Colon (tissue), 2 donors: ENCODE data around the gene JTB.
"Not testable (repeated sequence)": the region's sequence is repeated elsewhere in the genome, so short reads cannot be mapped to it uniquely, and the experiment has no call there.

Experiments used
- FAIRE-seq: peaks from 2 replicates; lab custom pipeline; 2012; peaks lifted over from hg19 to GRCh38; lab: Jason Lieb, UNC
- donor health status: control.
- donor health status: control.

The JTB gene

DNA sequence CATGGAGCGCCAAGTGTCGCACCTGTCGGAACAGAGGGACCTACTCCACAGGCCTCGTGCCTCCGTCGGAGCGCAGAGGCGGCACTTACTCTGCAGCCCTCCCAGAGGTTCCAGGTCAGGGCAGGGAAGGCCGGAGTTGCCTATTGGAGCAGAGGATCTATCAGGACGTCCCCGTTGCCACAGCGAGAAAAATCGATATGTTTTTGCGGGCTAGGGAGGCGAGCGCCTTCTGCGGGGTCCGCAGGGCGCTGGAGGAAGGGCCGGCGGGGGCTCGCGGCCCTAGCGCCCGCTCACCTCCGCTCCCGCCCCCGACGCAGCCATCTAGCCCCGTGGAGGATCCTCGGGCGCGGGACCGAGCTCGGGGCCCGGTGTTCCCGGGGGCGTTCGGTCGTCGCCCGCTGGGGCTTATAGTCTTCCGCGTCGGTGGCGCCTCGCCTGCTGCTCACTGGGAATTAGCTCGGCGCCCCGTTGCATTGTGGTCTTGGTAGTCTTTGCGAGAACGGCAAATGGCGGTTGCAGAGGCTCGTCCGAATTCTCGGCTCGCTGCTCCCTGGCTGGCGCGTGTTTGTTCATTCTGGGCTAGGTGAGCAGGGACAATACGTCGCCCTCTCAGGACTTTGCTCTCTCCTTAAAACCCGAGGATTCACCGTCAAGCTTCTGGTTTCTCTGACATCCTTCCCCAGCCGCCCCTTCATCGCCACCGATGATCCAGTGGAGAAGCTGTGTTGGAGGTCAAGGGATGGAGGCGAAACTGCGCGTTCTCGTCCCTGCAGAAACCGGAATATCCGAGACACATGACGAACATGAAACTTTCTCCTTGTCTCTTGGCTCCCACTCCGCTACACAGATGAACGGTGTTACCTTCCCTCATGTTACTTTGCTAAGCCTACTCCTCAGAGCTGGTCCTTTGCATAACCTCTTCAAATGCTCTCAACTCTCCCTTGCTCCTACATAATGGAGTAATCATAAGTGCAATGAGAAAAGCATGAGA, at the start of gene JTB:
JTB (minus strand) TSS at position 425 of the 991 bp plus-strand sequence; CDS start at position 3, 422 bp downstream.
- FAIRE-seq, result no peak

DNA sequence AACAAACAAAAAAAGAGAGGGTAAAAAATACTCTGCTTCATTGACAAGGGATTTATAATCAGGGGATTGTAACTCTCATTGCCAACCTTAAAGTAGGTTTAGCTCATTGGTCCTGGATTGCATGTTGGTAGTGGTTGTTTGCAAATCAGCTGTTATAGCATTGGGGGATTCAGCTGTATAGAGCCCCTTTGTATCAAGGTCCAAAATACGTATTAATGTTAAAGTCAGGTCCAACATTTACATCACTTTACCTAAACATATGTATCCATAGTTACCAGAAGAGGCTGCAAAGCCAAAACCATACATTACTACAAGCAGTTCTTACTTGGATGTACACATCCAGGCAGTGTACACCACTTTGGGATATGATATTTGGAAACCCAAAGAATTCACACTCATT, 42.5 kb upstream of the JTB start:
- no peak for FAIRE-seq

DNA sequence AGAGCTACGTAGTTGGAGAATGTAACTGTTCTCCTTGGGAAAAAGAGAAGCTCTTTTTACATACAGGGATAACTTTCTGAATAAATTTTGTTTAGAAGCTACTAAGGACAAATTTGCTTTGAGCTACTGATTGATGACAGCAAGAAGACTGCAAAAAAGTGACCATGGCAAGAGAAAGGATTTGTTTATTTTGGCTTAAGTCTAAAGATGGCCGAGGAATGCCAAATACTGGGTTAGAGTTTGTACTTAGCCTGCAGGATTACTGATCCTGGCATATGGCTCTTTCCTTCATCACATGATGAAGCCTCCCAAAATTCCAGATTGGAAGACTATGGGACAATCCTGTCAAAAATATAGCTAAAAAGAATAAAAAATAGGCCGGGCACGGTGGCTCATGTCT, 41.8 kb upstream of the JTB start:
- FAIRE-seq, result no peak

DNA sequence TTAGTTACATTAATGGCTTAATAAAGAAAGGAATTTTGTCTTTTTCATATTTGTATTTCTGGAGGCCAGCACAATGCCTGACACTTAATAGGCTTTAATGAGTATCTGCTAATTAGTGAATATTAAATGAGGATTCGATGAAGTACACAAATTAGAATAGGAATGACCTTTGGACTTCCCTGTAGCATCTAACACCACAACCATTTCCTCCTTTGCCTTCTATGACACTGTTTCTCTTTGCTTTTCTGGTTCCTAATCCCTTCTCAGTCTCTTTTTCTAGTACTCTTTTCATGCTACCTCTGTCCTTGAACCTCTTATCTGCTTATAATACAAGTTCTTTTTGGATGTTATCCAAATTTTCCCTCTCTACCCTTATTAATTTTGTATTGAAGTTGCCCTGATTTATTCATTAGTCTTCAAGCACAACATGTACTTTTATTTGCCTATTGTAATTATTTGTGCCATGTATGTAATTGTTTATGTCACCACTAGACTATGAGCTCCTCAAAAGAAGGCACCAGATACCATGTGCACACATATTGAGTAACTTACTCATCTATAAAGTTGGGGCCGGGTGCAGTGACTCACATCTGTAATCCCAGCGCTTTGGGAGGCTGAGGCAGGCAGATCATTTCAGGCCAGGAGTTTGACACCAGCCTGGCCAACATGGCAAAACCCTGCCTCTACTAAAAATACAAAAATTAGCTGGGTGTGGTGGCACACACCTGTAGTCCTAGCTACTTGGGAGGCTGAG, 36.9 kb upstream of the JTB start:
- no peak for FAIRE-seq

DNA sequence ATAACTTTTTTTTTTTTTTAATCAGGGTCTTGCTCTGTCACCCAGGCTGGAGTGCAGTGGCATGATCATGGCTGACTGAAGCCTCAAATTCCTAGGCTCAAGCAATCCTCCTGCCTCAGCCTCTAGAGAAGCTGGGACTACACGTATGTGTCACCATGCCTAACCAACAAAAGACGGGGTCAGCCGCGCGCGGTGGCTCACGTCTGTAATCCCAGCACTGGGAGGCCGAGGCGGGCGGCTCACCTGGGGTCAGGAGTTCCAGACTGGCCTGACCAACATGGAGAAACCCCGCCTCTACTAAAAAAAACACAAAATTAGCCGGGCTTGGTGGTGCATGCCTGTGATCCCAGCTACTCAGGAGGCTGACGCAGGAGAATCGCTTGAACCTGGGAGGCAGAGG, 35.1 kb upstream of the JTB start:
- FAIRE-seq, result not testable (repeated sequence)

DNA sequence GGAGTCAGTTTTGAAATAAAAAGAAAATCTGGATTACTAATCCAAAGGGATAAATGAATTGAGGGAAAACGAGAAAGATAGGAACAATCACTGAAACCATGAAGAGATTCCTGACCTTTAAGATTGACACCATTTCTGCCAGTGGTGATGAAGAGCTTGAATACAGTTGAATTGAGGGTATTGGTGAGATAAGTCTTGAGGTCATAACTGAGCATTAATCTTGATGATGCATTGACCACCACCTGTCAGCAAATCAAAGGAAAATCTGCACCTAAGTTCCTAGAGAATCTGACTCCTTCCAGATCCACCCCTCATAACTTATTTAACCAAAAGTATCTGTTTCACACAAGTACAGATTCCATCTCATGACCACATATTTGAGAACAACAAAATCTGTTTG, 34.7 kb upstream of the JTB start:
- FAIRE-seq, result no peak

DNA sequence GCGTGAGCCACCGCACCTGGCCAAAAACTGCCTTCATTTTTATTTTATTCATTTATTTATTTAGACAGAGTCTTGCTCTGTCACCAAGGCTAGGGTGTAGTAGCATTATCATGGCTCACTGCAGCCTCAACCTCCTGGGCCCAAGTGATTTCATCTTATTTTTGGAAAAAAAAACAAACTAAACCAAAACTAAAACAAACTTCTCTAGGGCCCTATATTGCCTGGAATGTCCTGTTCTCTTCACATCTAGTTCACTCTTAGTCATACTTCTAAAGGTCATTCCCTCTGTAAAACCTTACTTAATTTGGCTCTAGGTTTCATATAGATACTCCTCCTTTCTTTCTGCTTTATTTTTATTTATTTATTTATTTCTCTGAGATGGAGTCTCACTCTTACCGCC, 28.7 kb upstream of the JTB start:
- FAIRE-seq, result no peak

DNA sequence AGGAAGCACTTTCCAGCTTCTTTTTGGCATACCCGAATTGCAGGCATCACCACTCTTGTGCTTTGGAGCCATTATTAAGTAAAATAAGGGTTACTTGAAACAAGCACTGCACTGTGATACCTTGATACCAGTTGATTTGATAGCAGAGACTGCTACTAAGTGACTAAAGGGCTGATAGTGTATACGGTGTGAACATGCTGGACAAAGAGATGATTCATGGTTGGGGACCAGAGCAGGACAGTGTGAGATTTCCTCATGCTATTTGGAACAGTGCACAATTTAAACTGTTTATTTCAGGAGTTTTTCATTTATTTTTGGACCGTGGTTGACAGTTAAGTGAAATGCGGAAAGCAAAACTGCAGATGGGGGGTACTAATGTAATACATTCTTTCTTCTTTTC, 22.9 kb upstream of the JTB start:
- FAIRE-seq, result no peak

DNA sequence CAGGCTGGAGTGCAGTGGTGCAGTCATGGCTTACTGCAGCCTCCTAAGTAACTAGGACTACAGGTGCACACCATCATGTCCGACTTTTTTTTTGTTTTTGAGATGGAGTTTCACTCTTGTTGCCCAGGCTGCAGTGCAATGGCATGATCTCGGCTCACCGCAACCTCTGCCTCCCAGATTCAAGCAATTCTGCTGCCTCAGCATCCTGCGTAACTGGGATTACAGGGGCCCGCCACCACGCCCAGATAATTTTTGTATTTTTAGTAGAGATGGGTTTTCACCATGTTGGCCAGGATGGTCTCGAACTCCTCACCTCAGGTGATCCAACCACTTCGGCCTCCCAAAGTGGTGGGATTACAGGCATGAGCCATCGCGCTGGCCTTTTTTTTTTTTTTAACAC, 19.4 kb upstream of the JTB start:
- not testable (repeated sequence) for FAIRE-seq

DNA sequence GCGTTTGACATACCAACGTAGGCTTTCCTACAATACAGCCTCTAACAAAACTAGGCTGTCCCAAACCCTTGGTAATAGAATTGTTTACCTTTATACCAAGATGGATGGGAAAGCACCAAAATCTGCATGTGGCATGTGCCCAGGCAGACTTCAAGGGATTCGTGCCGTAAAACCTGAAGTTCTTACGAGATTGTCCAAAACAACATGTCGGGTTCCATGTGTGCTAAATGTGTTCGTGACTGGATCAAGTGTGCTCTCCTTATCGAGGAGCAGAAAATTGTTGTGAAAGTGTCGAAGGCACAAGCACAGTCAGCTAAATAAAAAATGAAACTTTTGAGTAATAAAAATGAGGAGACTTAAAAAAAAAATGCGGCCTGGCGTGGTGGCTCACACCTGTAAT, 18.2 kb upstream of the JTB start:
- no peak for FAIRE-seq

DNA sequence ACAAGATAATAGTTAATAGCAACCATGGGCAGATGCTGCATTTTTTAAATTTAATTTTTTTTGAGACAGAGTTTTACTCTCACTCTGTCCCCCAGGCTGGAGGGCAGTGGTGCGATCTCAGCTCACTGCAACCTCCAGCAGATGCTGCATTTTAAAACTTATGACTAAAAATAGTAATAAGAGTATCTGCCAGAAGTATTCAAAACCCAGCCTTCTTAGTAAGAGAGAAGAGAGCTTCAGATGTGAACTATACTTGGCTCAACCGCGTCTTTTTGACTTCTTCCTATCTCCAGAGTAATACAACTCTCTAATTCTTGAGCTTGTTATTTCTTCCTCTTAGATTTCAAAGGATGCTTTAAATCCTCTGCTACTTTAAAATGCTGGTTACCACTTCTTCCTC, 17.7 kb upstream of the JTB start:
- FAIRE-seq, result no peak

DNA sequence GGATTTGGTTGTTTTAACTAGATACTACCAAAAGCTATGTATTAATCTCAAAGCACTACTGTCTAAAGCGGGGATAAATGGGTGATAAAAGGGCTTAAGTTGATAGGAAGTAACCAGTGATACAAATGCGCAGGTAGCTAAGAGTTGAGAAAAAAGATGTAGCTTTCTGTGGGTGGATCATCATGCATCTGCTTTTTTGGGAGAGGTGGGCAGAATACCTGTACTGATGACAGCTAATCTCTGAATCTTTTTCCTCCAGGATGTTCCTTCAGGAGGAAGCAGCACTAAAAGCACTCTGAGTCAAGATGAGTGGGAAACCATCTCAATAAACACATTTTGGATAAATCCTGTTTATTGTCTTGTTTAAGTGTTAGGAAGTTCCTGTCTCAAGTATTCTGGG, 14.3 kb upstream of the JTB start:
- no peak for FAIRE-seq

DNA sequence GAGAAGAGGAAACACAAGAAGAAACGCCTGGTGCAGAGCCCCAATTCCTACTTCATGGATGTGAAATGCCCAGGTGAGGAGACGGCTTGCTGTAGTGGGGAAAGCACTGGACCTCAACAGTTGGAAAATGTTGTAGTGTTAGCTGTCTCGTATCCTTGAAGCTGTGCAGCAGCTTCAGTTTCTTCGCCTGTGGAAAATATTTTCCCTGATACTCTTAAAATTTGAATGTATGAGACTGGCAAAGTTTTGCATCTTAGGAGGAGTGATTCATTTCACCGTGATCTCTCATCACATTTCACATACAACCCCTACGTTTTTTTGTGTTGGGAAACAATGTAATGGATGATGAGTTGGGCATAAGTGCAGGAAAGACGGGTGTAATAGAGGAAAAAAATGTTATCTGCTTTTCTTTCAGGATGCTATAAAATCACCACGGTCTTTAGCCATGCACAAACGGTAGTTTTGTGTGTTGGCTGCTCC, 13.7 kb upstream of the JTB start:
- FAIRE-seq, result no peak

DNA sequence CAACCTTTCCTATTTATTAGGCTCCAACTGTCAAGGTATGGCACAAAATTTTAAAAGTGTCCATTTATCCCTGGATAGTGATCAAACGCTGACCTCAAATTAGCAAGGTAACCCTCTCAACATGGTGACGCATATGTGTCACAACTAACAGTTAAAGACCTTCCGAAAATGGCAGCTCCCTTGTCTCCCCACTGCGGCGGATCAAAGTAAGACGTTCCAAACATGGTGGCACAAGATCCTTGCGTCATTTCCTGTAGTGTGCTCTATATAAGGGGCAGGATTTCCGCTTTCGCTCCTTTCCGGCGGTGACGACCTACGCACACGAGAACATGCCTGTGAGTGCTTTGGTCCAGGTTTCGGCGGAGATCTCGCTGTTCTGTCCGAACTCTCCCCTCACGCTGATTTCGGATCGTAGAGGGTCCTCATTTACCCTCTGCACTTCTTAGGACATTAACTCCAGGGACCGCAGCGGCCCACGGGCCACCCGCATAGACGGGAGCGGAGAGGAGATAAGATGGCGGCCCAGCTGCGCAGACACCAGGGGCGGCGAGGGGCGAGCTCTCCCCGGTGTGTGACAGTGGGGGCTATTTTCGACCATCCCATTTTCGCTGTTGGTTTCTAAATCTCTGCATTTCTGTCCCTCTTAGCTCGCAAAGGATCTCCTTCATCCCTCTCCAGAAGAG, 13.1 kb upstream of the JTB start, which contains the start of gene RPS27:
RPS27 (plus strand) TSS at position 295 of the 683 bp plus-strand sequence; CDS start at position 330, 35 bp downstream.
- FAIRE-seq, result peak; percentile 14

DNA sequence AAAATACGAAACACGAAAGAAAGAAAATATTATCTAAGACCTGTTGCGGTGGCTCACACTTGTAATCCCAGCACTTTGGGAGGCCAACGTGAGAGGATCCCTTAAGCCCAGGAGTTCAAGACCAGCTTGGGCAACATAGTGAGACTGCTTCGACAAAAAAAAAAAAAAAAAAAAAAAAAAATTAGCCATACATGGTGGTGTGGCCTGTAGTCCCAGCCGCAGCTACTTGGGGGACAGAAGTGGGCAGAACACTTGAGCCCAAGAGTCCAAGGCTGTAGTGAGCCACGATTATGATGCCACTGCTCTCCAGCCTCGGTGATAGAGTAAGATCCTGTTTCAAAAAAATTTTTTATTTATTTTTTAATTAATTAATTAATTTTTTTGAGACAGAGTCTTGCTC, 10.1 kb upstream of the JTB start:
- no peak for FAIRE-seq

DNA sequence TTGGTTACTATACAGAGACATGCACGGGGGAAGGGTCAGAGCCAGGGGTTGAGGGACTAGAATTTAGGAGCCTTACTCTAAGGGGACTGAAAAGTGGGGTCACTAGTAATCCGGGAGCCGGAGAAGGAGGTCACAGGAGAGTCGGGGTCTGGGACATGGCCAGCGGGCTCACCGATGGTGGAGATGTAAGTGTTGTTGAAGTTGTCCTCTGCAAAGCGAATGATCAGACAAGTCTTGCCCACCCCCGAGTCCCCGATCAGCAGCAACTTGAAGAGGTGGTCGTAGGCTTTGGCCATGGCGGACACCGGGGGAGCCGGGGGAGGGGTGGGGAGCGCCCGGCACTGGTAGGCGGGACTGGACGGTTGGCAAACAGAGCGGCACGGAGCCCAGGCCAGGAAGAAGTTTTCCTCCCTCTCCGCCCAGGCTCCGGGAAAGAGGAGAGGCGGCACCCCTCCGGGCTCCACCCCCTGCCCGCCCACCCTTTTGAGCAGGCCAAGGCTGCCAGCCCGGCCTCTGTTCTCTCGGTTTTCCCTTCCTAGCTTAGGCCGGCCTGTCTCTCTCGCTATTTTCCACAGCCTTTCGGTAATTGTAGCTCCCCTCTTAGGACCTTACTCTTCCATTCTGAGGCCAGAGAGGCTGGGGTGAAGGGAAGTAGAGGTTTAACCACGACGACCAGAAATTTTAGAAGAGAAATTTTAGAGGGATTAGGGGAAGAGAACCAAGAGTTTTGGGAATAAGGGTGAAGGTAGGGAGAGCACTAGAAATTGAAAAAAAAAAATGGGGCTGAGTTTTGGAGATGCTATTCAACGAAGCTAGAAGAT, 8.7 kb upstream of the JTB start, which contains the start of gene RAB13:
RAB13 (minus strand) TSS at position 399 of the 821 bp plus-strand sequence; CDS start at position 296, 103 bp downstream.
- no peak for FAIRE-seq

DNA sequence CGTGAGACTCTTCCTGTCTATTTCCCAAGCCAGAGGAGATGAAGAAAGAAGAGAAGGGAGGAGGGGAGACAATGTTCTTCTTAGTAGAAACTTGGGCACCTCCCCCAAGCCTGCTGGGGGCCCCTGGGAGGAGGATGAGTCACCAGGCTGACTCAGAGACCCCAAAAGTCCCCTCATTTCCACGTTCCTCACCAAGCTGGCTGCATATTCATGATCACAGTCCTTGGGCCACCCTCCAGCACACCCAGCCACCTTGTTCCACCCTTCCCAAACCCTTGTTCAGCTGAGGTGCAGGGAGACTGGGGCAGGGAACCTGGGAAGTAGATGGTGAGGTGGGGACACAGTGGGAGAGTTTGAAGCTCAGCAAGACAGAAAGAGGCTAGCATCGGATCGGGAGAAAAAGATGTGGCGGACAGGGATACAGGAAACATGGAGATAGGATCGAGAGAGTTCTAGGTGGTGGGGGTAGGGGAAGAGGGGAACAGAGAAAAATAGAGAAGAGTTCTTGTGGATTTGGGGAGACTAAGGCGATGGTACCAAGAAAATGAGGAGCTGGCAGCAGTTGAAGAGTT, 8.0 kb upstream of the JTB start:
- FAIRE-seq, result no peak

DNA sequence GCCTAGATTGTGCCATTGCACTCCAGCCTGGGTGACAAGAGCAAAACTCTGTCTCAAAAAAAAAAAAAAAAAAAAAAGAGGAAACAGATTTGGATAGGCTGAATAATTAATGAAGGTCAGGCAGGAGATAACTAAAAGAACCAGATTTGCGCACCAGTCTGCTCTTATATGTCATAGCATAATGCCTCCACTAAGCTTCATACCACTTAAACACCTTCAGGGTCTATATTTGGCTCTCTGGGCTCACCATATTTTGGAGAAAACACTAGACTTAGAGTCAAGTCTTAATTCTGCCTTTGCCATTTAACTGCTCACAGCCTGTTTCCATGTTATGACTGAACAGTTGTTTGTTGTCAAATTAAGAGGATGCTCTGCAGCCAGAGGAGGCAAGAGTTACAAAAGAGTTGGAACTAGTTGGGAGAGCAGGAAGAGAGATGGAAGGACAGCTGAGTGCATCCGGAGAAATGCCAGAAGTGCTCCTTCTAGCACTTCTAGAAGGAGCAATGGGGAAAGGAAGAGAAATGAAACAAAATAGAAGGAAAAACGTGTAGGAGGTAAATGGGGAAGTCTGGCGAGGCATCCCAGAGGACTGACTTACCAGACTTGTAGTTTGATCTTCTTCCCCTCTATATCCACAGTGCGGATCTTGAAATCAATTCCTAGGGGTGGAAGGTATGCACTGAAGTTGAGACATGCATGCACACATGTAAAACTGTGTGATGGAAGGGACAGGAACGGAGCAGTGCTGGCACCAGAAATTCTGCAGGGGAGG, 6.8 kb upstream of the JTB start:
- no peak for FAIRE-seq

DNA sequence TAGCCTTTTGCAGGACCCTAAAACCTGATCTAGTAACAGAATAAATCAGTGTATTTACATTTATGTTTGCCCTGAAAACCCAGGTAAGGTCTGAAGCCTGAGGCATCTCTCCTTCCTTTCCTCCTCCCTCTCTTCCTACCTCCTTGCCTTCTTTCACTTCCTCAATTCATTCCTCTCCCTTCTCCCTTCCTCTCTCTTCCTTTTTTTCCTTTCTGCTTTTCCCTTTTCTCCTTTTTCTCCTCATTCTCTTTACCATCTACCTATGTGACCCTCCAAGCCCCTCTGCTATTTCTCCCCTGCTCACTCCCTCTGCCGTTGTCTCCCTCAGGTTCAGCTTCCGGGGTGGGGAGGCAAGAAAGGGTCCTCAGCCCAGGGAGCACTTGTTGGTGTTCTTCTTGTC, 4.3 kb upstream of the JTB start:
- not testable (repeated sequence) for FAIRE-seq

DNA sequence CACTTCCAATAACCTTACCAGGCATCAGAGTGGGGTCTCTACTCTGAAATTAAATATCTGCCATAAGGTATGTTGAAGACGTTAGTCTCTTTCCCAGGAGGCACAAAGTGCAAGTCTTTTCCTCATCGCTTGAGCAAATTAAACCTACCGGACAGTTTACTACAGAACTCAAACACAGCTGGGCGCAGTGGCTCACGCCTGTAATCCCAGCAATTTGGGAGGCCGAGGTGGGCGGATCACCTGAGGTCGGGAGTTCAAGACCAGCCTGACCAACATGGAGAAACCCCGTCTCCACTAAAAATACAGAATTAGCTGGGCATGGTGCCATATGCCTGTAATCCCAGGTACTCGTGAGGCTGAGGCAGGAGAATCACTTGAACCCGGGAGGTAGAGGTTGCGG, 1.6 kb upstream of the JTB start:
- FAIRE-seq, result not testable (repeated sequence)
